ENCODE results near the gene KCNJ14. TPM values are rescaled to one million over a fixed set of nuclear protein-coding genes. Genes with fewer than 3 reads are reported as not detected.

The KCNJ14 gene
- total RNA-seq, 1 donor from 2014 or later: 2.0 TPM

DNA sequence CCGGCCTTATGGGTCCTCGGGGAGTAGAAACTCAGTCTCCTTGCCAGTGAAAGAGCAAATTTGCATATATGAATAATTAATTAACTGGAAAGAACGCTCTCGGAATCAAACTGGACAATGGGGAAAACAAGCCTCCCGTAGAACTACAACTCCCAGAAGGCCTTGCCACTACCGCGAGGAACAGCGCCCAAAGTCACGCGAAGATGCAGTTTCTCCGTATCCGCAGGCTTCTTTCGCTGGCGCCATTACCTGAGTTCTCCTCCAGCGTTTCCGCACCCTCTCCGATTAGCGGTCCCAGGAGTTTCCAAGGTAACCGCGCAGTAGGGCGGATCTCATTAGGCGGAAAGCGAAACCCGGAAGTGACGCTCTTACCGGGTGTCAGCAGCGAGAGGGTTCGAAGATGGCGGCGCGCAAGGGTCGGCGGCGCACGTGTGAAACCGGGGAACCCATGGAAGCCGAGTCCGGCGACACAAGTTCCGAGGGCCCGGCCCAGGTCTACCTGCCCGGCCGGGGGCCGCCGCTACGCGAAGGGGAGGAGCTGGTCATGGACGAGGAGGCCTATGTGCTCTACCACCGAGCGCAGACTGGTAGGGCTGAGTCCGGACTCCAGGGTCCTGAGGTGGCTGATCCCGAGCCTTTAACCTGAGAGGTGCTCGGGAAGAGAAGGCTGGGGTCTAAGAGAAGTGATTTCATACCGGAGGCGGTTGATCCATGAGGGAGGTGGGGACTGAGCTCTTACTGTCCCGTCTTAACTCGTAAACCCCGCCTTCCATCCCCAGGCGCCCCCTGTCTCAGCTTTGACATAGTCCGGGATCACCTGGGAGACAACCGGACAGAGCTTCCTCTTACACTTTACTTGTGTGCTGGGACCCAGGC is 9.5 kb upstream of the KCNJ14 start, which contains the start of gene GRWD1:
Gene GRWD1, plus strand, starts transcription at position 378 of the 876 bp plus-strand sequence. Its CDS starts 23 bp downstream, at position 401.
- Mint-ChIP-seq H3K27ac (ENCODE audit: unreplicated experiment) (peak within 1 kb of the TSS; percentile 96), H3K4me3 (peak within 1 kb of the TSS; percentile 97), H3K27me3 (ENCODE audit: low read depth) (no peaks in the 10 kb centered on the region), H3K36me3 (ENCODE audit: low read depth) (peaks cover 4% of the 10 kb centered on the region), H3K9me3 (no peaks in the 10 kb centered on the region), H3K4me1 (peaks cover 33% of the 10 kb centered on the region)
- DNase-seq (ENCODE audit: low read depth, low spot score): peak; percentile 79
- TF ChIP-seq, protein P1, sequence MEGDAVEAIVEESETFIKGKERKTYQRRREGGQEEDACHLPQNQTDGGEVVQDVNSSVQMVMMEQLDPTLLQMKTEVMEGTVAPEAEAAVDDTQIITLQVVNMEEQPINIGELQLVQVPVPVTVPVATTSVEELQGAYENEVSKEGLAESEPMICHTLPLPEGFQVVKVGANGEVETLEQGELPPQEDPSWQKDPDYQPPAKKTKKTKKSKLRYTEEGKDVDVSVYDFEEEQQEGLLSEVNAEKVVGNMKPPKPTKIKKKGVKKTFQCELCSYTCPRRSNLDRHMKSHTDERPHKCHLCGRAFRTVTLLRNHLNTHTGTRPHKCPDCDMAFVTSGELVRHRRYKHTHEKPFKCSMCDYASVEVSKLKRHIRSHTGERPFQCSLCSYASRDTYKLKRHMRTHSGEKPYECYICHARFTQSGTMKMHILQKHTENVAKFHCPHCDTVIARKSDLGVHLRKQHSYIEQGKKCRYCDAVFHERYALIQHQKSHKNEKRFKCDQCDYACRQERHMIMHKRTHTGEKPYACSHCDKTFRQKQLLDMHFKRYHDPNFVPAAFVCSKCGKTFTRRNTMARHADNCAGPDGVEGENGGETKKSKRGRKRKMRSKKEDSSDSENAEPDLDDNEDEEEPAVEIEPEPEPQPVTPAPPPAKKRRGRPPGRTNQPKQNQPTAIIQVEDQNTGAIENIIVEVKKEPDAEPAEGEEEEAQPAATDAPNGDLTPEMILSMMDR (conservative IDR thresholded peaks at IDR 0.05): peak; percentile 23

DNA sequence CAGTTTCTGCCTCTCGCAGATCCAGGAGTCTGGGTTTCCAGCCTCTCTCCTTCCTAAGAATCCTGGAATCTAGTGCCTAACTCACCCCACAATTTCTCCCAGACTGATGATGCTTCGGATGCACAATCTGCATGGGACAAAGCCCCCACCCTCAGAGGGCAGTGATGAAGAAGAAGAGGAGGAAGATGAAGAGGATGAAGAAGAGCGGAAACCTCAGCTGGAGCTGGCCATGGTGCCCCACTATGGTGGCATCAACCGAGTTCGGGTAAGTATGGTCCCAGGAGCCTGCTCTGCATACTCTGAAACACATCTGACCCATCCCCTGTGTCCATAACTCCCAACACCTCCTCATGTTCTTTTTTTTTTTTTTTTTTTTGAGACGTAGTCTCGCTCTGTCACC is 8.8 kb upstream of the KCNJ14 start:
- Mint-ChIP-seq H3K27ac (ENCODE audit: unreplicated experiment) (peak overlapping the region; percentile 20), H3K27me3 (ENCODE audit: low read depth) (no peaks in the 10 kb centered on the region), H3K4me1 (peaks cover 38% of the 10 kb centered on the region), H3K36me3 (ENCODE audit: low read depth) (peaks cover 4% of the 10 kb centered on the region), H3K9me3 (no peaks in the 10 kb centered on the region), H3K4me3 (peak overlapping the region; percentile 97)
- no peak for DNase-seq (ENCODE audit: low read depth, low spot score)
- TF ChIP-seq, protein P1 (conservative IDR thresholded peaks at IDR 0.05): no peak

DNA sequence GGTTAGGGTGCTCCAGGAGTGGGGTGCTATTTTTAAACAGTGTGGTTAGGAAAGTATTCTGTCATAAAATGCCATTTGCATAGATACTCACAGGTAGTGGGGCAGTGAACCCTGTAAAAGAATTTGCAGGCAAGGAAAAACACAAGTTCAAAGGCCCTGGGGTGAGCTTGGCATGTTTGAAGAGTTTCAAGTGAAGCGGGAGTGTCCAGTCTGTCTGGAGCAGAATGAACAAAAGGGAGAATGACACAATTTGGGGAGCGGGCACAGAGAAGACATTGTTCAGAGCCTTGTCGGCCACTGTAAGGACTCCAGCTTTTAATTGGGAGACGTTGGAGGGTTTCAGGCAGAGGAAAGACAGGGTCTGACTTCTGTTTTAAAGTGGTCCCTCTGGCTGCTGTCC is 6.8 kb upstream of the KCNJ14 start:
- Mint-ChIP-seq H3K9me3 (no peaks in the 10 kb centered on the region), H3K36me3 (ENCODE audit: low read depth) (peaks cover 4% of the 10 kb centered on the region), H3K4me3 (peak overlapping the region; percentile 97), H3K27me3 (ENCODE audit: low read depth) (no peaks in the 10 kb centered on the region), H3K4me1 (peaks cover 41% of the 10 kb centered on the region), H3K27ac (ENCODE audit: unreplicated experiment) (peak overlapping the region; percentile 39)
- TF ChIP-seq, protein P1 (conservative IDR thresholded peaks at IDR 0.05): no peak
- DNase-seq (ENCODE audit: low read depth, low spot score): no peak

DNA sequence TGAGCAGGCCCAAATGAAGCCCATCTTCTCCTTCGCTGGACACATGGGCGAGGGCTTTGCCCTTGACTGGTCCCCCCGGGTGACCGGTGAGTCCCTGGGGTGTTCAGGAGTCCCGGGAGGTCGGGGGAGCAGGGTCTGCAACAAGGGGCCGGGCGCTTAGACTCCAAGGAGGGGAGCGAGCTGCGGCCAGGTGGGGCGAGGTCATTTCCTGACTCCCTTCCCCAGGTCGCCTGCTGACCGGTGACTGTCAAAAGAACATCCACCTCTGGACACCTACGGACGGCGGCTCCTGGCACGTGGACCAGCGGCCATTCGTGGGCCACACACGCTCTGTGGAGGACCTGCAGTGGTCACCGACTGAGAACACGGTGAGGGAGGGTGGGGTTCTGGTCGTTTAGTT is 4.9 kb upstream of the KCNJ14 start:
- Mint-ChIP-seq H3K27ac (ENCODE audit: unreplicated experiment) (no peak overlapping the region), H3K36me3 (ENCODE audit: low read depth) (peaks cover 4% of the 10 kb centered on the region), H3K4me3 (no peak overlapping the region), H3K4me1 (peaks cover 28% of the 10 kb centered on the region), H3K27me3 (ENCODE audit: low read depth) (no peaks in the 10 kb centered on the region), H3K9me3 (no peaks in the 10 kb centered on the region)
- DNase-seq (ENCODE audit: low read depth, low spot score): no peak
- TF ChIP-seq, protein P1 (conservative IDR thresholded peaks at IDR 0.05): no peak

DNA sequence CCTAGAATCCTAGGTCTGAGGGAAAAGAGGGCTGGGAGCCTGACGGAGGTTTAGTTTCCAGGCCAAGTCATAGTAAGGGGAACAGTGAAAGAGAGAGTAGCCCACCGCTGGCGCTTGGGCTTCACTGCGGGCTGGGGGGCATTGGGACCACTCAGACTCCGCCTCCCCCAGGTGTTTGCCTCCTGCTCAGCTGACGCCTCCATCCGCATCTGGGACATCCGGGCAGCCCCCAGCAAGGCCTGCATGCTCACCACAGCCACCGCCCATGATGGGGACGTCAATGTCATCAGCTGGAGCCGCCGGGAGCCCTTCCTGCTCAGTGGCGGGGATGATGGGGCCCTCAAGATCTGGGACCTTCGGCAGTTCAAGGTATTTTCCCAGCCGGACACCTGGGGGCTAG is 4.5 kb upstream of the KCNJ14 start:
- TF ChIP-seq, protein P1 (conservative IDR thresholded peaks at IDR 0.05): no peak
- no peaks in the 10 kb centered on the region for H3K9me3 Mint-ChIP-seq
- H3K27ac Mint-ChIP-seq (ENCODE audit: unreplicated experiment): no peak overlapping the region
- no peak overlapping the region for H3K4me3 Mint-ChIP-seq
- DNase-seq (ENCODE audit: low read depth, low spot score): no peak
- H3K27me3 Mint-ChIP-seq (ENCODE audit: low read depth): no peaks in the 10 kb centered on the region
- peaks cover 24% of the 10 kb centered on the region for H3K4me1 Mint-ChIP-seq
- H3K36me3 Mint-ChIP-seq (ENCODE audit: low read depth): peaks cover 4% of the 10 kb centered on the region
